Left lobe of liver (tissue), 2 donors: Measurements from ENCODE around the gene DAB1. TPM values are rescaled to one million over a fixed set of nuclear protein-coding genes. Genes with fewer than 3 reads are reported as not detected.

Source experiments
- ATAC-seq: fragments of 200-7000 bp; cut with Tn5 transposase; one replicate; pipeline ENCODE4 v1.9.1; 2020; ENCODE audit warnings: mild to moderate bottlenecking, moderate library complexity
- DNase-seq: peaks from one replicate; pipeline ENCODE4 v3.0.0-alpha.2; 2020; ENCODE audit warnings: low spot score
- total RNA-seq: library from RNA; stranded (reverse); gene quantifications from one replicate; pipeline ENCODE4 v1.2.1, GENCODE V29; 2021
- donor health status: DM: no; HTN: no; CAD: no; lungs with moderate emphysema.
- donor health status: DM: no; HTN: yes; CAD: no.

The DAB1 gene
- total RNA-seq, 1 donor from 2014 or later: 1.4 TPM

DNA sequence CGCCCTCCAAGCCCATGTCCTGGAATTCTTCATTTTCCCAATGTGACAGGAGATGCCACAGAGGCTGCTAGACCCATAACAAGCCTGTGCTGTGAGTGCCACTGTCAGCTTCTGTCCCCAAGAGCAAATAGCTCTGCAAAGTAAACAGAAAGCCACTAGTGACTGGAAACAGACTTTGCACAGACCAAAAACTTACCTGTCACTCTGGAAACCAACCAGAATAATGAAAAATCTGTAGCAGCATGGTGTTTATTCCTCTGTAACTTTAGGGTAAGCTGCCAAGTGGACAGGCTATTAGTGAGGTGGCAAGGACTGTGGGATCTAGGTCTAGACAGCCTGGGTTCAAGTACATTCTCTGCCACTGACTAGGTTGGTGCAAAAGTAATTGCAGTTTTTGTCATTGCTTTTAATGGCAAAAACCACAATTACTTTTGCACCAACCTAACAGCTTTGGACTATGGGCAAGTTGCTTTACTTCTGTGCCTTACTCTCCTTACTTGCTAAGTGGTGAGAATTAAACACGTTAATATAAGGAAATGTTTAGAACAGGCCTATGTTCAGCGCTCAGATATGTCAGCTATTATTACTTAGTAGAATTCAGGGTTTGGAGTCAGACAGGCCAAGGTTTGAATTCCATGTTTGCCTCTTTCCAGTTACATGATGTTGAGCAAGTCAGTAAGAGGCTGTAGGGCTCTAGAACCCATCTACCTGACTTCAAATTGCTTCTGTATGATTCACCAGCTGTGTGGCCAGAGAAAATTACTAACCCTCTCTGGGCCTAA, 457.8 kb downstream of the DAB1 start, which contains the start of gene C8B:
Gene C8B (minus strand): TSS at position 100 of the 782 bp plus-strand sequence. CDS start 67 bp downstream, at position 33.
- ATAC-seq (peak; percentile 67), DNase-seq (peak; percentile 75)

DNA sequence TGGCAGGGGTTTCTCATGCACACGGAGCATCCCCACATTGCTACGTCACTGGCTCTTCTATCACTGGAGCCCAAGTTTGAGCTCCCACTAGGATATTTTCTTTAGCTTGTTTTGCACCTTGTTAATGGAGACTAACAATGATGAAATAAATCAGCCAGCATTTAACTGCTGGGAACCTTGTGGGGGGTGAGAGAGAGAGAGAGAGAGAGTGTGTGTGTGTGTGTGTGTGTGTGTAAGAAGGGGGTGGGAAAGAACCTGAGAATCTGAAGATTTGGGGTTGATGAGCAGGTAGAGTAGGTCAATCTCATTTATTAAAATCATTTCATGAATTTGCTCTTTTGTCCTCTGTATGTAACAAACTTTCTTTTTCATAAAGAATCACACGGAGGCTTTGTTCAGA, 458.7 kb downstream of the DAB1 start:
- ATAC-seq: peak; percentile 0

DNA sequence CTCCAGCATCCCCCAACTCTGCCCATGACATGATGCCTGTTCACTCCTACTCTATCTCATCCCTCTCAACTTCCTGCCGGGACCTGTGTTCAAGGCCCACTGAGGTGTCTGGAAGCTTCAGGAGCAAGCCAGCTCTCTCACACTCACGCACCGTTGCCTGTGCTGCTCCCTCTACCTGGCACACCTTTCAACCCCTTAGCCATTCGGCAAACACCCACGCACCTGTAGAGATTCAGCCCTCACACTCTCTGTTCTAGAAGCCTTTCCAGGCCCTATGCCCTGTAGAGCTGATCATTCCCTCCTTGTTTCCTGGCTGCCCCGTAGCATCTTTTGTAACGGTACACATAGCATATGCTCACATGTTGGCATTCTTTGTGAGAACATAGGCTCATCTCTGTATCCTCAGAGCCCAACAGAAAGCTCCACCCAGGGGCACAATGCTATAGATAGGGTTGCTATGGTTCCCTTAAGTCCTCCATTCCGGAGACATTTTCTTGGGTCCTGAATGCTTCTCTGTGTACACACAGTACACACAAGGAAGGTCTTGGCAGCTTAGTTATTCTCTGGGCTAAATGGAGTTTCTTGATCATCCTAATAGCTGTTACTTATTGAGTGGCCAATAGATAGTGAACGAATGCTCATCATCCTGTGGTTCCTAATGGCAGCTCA, 459.4 kb downstream of the DAB1 start:
- DNase-seq (peak; percentile 64), ATAC-seq (peak; percentile 34)

More for the DNA sequence above, 458.7 kb downstream of the DAB1 start:
- DNase-seq: no peak

DNA sequence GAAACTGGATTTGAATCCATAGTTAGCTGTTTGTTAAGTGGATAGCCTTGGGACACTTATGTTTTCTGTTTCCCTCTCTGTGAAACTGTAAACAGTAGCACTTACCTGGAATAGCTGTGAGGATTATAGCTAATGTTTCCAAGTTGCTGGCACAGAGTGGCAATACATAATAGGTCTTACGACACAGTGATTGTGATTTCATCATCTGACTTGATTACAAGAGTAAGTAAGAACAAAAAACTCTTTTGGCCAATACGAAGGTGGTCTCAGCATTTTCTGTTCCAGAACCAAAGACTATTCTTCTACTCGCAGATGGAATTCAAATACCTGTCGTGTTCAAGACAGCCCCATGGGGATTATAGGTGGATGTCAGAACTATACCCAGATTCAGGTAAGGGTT, 460.2 kb downstream of the DAB1 start:
- no peak for DNase-seq
- ATAC-seq: peak; percentile 27

DNA sequence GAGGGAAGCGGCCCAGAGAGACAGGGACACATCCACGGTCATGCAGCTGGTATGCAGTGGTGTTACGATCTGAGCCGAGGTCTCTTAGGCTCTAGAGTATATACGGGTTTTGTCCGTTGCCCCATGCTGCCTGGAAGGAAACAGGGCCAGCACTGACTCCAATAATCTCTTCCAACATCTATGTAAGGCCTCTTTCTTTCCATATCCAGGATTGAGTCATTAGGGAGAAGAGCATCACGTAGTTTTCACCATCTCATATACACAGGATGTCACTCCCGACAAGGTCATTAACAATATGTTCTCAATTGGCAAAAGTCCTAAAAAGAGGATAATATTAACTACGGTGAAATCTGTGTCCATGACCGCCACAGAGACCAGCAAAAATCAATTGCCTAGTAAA, 462.4 kb downstream of the DAB1 start:
- DNase-seq: no peak
- ATAC-seq: no peak

DNA sequence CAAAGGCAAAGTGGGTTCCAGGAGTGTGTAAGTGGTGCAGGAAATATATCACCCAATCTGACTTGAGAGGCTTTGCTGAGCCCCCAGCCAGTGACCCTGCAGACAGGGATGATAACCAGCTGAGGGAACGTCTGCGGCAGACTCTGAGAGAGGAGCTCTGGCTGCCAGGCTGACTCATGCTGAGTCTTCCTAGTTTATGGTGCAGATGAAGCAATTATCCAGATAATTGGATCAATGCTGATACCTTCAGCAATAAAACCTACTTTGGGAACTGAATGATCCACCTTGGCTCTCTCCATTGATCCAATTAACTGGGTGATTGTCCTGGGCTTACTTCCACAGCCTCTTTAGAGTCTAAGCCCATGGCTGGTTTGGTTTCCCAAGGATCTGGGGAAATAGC, 465.3 kb downstream of the DAB1 start:
- peak; percentile 39 for ATAC-seq
- no peak for DNase-seq

DNA sequence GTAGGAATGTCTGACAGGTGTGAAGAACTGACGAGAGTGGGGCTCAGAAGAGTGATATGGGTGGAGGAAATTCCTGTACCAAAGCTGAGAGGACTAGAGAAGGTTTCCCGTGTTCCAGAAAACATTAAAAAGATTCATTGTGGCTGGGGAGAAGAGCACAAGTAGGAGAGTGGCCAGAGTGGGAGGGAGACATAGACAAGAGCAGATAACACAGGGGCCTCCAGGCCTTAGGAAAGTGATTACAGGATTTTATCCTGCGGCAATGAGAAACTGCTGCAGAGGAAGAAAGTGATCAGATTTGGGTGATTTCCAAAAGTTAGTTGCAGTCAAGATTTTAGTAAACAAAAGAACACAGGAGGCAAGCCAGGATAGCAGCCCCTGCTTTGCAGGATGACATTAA, 465.9 kb downstream of the DAB1 start:
- no peak for DNase-seq
- ATAC-seq: peak; percentile 3

DNA sequence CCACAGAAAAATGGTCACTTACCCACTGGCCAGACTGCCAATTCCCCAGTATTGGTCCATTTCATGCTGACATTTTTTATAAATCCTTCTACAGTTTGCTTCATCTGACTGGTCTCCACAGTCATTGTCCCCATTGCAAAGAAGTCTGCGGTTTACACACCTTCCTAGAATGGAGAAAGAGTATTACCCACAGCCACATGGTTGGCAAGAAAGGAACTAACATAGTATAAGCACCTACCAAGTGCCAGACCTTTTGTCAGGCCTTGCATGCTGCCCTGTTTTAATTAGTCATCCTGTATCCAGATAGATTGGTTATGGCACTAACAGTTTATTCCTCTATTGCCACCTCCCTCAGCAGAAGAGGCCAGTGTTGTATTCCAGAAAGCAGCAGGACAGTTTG, 469.2 kb downstream of the DAB1 start:
- DNase-seq (no peak), ATAC-seq (peak; percentile 21)

DNA sequence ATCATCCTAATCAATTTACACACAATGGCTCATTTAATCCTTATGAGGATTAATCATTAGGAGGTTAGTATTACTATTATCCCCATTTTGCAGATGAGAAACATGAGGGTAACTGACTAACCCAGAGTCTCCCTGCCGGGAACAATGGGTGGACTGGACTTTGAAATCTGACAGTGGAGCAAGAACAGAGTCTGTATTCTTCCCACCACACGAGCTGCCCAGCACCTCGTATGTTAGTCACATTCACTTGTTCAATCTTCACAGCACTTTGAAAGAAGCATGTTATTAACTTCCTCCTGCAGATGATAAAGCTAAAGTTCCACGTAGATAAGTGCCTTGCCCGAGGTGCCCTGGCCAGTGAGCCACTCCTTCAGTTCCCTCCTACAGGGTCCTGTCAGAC, 470.5 kb downstream of the DAB1 start:
- DNase-seq: no peak
- ATAC-seq: no peak

DNA sequence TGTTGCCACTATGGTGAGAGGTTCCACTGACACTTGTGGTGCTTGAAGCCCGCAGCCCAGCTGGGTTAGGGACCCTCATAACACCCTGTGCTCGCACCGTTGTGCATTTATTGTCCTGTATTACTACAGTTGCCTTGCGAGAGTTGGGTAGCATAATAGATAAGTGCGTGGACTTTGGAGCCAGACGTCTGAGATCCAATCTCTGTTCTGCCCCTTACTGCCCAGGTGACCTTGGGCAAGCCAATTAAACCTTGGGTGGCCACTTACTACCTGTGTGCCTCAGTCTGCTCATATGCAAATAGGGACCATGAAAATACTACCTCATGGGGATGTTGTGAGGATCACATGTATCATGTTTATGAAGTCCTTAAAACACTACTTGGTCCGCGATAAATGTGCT, 471.4 kb downstream of the DAB1 start:
- ATAC-seq (peak; percentile 40), DNase-seq (no peak)

DNA sequence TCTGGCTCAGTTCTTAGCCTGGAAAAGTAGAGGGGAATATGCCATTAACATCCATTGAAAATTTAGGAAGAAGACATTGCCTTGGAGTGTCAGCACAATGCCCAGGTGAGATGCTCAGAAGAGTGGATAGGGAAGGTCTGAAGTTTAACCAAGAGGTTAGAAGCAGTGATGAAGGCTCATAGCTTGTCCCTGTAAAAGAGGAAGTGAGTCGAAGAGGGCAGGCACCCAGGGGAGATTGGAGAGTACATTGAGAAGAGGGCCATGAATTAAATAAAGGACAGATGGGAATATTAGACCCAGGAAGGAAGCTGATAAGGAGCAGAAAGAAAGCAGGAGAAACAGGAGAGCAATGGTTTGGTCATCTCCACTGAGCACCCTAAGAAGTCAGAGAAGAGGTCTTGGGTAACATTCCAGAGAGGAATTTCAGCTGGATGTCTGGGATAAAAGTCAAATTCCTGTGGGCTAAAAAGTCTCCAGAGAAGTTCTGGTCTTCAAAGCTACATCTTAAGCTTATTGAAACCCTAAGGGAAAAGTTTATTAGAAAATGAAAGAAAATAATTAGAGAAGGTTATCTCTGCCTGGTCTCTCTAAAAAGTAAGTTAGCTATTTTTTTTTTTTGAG, 475.3 kb downstream of the DAB1 start:
- DNase-seq: no peak
- ATAC-seq: no peak
